Body of pancreas (tissue), 4 donors: ENCODE results near the gene PLD6. TPM values are rescaled to one million over a fixed set of nuclear protein-coding genes. Genes with fewer than 3 reads are reported as not detected.

Experiments used
- ATAC-seq: fragments of 150-250 bp; one replicate; pipeline ENCODE4 v1.9.1; 2016
- DNase-seq, 4 donors: peaks; one replicate each; pipeline ENCODE4 v3.0.0-alpha.2; 2019
- H3K27ac ChIP-seq, 4 donors: fragments of 200-600 bp; sonication (generic); 1 replicate in 3 of 4; 2 replicates in 1 of 4; pipeline versions ENCODE4 v1.5.1 to v1.6.1; 2016 to 2019; ENCODE audit warnings: mild to moderate bottlenecking in 1 of 4, mixed read lengths in 1 of 4, moderate library complexity in 1 of 4
- H3K27me3 ChIP-seq, 2 donors: fragments of 200-600 bp; sonication (generic); one replicate each; pipeline ENCODE4 v1.6.0; 2016; ENCODE audit warnings: mild to moderate bottlenecking in 1 of 2
- H3K36me3 ChIP-seq, 2 donors: fragments of 200-600 bp; sonication (generic); replicated peaks in 1 of 2; 2 replicates each; pipeline ENCODE4 v1.5.1; 2016; ENCODE audit warnings: low read depth in 2 of 2; ENCODE audit not compliant: insufficient read depth in 1 of 2
- H3K4me1 ChIP-seq: fragments of 200-600 bp; sonication (generic); one replicate; pipeline ENCODE4 v1.6.0; 2016
- H3K4me3 ChIP-seq, 2 donors: fragments of 200-600 bp; sonication (generic); 1 replicate in 1 of 2; 2 replicates in 1 of 2; pipeline ENCODE4 v1.5.1; 2016 to 2019
- H3K9me3 ChIP-seq, 3 donors: fragments of 200-600 bp; sonication (generic); 1 replicate in 2 of 3; 2 replicates in 1 of 3; pipeline ENCODE4 v1.5.1; 2016
- CTCF ChIP-seq, 7 experiments: fragments of 450-650 bp in 4 of 7; fragments of 200-600 bp in 3 of 7; sonication (generic) in 3 of 7; IDR thresholded peaks; one replicate each; pipeline ENCODE4 v1.5.1; 2016 to 2019; ENCODE audit warnings: antibody characterized with exemption in 7 of 7
- POLR2A ChIP-seq, 3 donors: fragments of 450-650 bp; IDR thresholded peaks; one replicate each; pipeline ENCODE4 v1.6.1; 2016; ENCODE audit warnings: antibody characterized with exemption in 3 of 3, mild to moderate bottlenecking in 2 of 3
- WGBS, 2 donors: methylation state at CpG; one replicate each; pipeline ENCODE4 v1.1.5; 2017; 5-methylcytosine and 5-hydroxymethylcytosine counted together
- intact Hi-C: fragments of 100-400 bp; cut with DNase I; formaldehyde crosslinking; loops from one replicate; pipeline ENCODE4 v1.15.1; 2023
- total RNA-seq, 2 donors: library from RNA; depleted of rRNA; stranded (reverse); fragments of >200 nt; gene quantifications; one replicate each; pipeline ENCODE4 v1.1.0, GENCODE V29; 2016

The PLD6 gene
- total RNA-seq, 2 donors from 2014 or later: 3.6 to 6.6 TPM

- ATAC-seq (no peak), DNase-seq (no peak)
- no peaks in the 10 kb centered on the region for H3K9me3 ChIP-seq
- H3K36me3 ChIP-seq: peaks cover 13 to 73% of the 10 kb centered on the region in 2 donors
- no peaks in the 10 kb centered on the region for H3K27me3 ChIP-seq
- no peak overlapping the region for H3K4me3 ChIP-seq
- no peaks in the 10 kb centered on the region for H3K4me1 ChIP-seq
- TF ChIP-seq POLR2A (IDR thresholded peaks at IDR 0.05) (no peak), CTCF (IDR thresholded peaks at IDR 0.05) (no peak)
- intact Hi-C loops: no loop called here
- H3K27ac ChIP-seq: no peak overlapping the region
- WGBS, 2 donors: 87 to 100% methylated on average over 7 to 8 of the region's 8 CpGs
These were observed 14.4 kb upstream of the PLD6 start for GRCh38 chr17:17220529-17220928.

GRCh38 chr17:17217995-17218394 lies 11.9 kb upstream of the PLD6 start:
- Histone ChIP-seq H3K9me3 (no peaks in the 10 kb centered on the region), H3K4me1 (no peaks in the 10 kb centered on the region), H3K27ac (no peak overlapping the region), H3K36me3 (peaks cover 6 to 59% of the 10 kb centered on the region in 2 donors), H3K4me3 (no peak overlapping the region), H3K27me3 (no peaks in the 10 kb centered on the region)
- no peak for TF ChIP-seq CTCF (IDR thresholded peaks at IDR 0.05)
- TF ChIP-seq POLR2A (IDR thresholded peaks at IDR 0.05): no peak
- intact Hi-C loops: no loop called here
- no peak for ATAC-seq
- DNase-seq: no peak
- WGBS, 2 donors: 88 to 91% methylated on average over 3 of the region's 3 CpGs

GRCh38 chr17:17216776-17217175 lies 10.6 kb upstream of the PLD6 start:
- ATAC-seq (no peak), DNase-seq (no peak)
- no peaks in the 10 kb centered on the region for H3K4me1 ChIP-seq
- no peaks in the 10 kb centered on the region for H3K9me3 ChIP-seq
- 77 to 85% methylated on average over 14 to 16 of the region's 16 CpGs for WGBS, 2 donors
- H3K27ac ChIP-seq: no peak overlapping the region
- peaks cover 6 to 53% of the 10 kb centered on the region in 2 donors for H3K36me3 ChIP-seq
- no peaks in the 10 kb centered on the region for H3K27me3 ChIP-seq
- H3K4me3 ChIP-seq: no peak overlapping the region
- intact Hi-C loops: no loop called here
- TF ChIP-seq CTCF (IDR thresholded peaks at IDR 0.05) (no peak), POLR2A (IDR thresholded peaks at IDR 0.05) (no peak)

- H3K4me3 ChIP-seq: no peak overlapping the region
- no peaks in the 10 kb centered on the region for H3K9me3 ChIP-seq
- no peak for TF ChIP-seq POLR2A (IDR thresholded peaks at IDR 0.05)
- no peak for TF ChIP-seq CTCF (IDR thresholded peaks at IDR 0.05)
- no peak for ATAC-seq
- 87 to 88% methylated on average over 8 to 13 of the region's 17 CpGs for WGBS, 2 donors
- peaks cover 6 to 50% of the 10 kb centered on the region in 2 donors for H3K36me3 ChIP-seq
- no peak for DNase-seq
- no peaks in the 10 kb centered on the region for H3K4me1 ChIP-seq
- H3K27me3 ChIP-seq: no peaks in the 10 kb centered on the region
- no peak overlapping the region for H3K27ac ChIP-seq
- intact Hi-C loops: no loop called here
These were observed 10.1 kb upstream of the PLD6 start for GRCh38 chr17:17216236-17216635.

- Histone ChIP-seq H3K4me3 (no peak overlapping the region), H3K4me1 (no peaks in the 10 kb centered on the region), H3K9me3 (no peaks in the 10 kb centered on the region), H3K27ac (no peak overlapping the region), H3K27me3 (no peaks in the 10 kb centered on the region), H3K36me3 (peaks cover 6 to 47% of the 10 kb centered on the region in 2 donors)
- no peak for DNase-seq
- WGBS, 2 donors: 88 to 98% methylated on average over 8 of the region's 8 CpGs
- no peak for ATAC-seq
- no peak for TF ChIP-seq CTCF (IDR thresholded peaks at IDR 0.05)
- no peak for TF ChIP-seq POLR2A (IDR thresholded peaks at IDR 0.05)
- intact Hi-C loops: no loop called here
These were observed 9.4 kb upstream of the PLD6 start for GRCh38 chr17:17215575-17215974.
